GM19099 (cell line): ENCODE measurements around the gene WWOX.

Experiments
- POLR2A ChIP-seq: IDR thresholded peaks from 3 replicates; pipeline ENCODE4 v1.6.1; 2011; ENCODE audit warnings: low read depth; ENCODE audit not compliant: insufficient read length; ENCODE audit errors: extremely low read depth

Gene WWOX

DNA sequence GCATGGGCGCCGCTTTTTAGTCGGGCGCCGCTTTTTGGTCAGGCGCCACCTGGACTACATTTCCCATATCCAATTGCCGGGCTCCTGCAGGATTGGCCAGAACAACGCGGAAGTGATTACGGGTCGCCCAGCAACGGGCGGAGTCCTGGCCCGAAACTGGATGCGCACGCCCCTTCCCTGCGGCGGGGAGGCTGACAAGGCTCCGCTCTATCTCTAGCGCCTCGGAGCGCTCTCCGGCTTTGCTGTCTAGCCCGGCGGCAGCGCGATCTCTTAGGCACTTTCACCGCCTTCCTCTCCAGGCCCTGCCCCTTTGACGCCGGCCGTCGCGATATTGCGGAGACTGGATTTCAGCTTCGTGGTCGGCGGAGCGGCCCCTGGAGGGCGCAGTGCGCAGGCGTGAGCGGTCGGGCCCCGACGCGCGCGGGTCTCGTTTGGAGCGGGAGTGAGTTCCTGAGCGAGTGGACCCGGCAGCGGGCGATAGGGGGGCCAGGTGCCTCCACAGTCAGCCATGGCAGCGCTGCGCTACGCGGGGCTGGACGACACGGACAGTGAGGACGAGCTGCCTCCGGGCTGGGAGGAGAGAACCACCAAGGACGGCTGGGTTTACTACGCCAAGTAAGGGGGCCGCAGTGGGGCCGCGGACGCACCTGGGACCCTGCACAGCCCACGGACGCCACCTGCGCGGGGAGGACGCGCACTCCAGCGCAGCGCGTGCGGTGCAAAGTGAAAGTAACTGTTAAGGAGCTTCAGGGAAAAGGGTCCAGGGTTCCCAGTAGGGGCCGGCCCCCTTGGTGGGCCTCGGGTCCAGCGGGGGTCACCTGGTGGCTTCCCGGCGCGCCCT is at the start of gene WWOX:
Gene WWOX (plus strand): TSS at position 384 of the 841 bp plus-strand sequence.
- TF ChIP-seq POLR2A = peak; percentile 58

DNA sequence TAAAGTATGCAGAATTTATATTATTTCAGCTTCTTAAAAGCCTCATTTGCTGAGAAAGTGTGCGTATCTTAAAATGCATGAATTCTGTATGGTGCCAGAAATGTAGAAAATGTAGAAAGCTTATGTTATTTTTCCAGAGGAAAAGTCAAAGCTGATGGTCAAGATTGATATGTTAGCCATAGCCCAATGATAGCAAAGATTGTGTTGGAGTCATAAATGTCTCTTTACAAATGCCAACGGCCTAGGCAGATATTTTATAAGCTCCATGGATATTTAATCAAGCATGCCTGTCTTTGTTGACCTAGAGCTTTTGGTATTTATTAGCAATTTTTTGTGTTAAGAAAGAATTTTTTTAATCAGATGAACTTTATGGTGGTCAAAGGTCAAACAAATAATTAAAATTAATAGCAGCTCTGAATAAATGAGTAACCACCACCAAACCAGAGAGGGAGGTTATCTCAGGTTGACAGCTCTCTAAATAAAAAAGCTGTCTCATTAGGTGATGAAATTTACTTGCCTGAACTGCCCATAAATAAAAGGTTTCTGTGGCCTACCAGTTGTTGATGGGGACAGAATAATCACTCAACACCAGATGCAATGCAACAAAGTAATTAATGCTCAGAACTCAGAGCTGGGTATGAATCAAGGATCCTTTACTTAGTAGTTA is 48.6 kb upstream of the WWOX start:
- TF ChIP-seq POLR2A = no peak

DNA sequence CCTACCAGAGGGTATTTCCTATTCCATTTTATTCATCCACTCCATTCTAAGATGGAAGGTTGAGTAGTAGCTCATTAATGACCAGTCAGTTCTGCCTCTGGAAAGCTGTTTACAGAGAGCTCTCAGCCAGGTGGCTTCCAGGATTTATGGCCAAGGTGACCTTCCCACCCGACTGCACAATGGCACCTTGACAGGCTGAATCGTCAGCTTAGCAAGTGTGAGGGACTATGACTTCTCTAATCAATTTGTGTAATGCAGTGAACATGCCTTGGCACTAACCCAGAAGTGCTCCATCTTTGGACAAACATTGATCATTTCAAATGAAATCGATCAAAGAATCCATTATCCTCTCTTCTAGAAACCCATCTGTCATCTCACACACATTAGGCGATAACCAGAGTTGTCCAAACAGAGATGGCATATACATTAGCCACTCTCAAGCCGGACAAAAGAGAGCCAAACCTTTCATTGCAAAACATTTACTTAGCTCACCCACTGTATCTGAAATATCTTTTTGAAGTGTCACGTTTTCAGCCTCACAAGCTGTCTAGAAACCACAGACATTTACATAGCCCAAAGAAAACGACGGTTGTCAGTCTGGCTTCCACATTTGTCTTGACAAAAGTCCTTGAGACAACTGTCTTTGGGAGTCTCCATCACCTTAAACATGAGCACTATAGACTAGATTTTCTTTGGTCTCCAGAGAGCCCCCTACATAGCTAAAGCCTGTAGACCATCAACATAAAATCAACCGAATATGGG is 41.5 kb upstream of the WWOX start:
- no peak for TF ChIP-seq POLR2A

DNA sequence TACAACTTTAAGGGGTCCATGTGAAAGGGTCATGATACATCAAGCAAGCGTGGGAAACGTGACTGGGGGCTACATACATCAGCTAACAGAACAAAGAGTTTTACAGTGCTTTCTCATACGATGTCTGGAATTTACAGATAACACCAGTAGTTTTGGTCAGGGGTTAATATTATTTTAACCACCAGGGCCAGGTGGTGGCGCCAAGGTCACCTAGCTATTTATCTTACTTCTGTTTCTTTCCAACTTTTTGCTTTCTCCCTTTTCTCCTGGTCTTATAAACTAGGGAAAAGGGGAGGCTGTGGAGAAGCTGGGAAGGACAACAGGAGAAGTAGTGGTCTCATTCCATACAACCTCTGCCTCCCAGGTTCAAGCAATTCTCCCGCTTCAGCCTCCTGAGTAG is 39.2 kb upstream of the WWOX start:
- no peak for TF ChIP-seq POLR2A

DNA sequence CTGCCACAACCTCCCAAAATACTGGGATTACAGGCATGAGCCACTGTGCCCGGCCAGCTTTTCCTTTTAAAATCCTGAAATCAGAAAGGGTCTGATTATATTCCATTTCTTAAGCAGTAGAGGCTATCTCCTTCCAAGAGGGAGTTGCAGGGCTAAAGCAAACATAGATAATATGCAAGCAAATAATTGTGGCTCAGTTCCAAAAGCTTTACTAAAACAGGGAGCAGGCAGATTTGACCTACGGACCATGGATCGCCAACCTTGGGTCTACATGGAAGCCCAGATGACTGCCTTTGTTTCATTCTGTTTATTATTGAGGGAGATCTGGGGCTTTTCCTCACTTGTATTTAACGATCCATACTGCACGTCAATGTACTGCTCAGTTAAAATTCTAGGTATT is 38.6 kb upstream of the WWOX start:
- no peak for TF ChIP-seq POLR2A

DNA sequence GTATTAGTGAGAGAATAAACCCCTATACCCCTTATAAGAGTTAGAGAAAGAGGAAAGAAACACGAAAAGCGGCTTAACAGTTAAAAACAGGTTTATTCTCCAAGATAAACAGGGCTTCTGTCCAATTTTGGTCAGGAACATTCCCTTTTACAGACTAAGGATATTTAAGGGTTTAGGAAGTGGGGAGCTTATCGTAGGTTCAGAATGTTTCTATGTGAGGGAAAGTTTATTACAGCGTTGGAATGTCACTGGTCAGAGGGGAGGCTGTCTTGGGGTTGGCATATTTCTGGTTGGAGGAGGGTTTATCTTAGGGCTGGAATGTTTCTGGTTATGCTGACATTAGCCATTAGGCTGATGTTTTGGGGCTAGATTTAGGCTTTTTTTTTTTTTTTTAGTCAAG is 34.1 kb upstream of the WWOX start:
- TF ChIP-seq POLR2A = no peak

DNA sequence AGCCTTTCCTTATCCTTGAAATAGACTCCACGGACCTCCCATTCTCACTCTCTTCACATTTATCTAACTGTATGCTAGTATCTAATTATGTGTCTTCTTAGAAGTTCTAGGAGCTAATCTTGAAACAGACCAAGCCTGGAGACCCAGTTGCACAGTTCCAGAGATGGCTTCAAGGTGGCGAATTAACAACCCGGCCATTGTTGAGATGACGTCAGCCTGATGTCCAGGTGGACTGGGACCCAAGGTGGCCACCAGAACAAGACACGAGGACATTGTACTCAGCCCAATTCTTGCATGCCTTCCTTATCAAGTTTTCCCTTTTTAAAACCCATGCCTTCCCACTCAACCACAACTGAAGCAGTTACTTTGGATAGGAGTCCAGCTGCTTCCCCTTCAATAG is 29.5 kb upstream of the WWOX start:
- no peak for TF ChIP-seq POLR2A

DNA sequence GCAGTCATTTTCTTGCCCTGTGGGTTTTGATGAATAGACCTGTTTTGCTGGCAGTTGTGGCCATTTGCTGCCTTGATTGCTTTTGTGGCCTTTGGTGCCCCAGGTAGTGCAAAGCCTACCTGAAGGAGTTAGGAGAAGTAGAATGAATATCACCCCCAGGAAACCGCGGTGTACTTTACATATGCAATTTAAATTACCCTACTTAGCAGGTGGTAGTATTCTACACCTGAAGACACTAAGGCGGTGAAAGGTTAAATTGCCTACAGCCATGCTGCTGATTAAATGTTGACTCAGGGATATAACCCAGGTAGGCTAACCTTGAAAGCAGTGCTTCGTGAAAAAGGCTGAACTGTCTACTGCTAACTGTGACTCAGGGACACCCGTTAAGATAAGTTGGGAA is 27.2 kb upstream of the WWOX start:
- no peak for TF ChIP-seq POLR2A

DNA sequence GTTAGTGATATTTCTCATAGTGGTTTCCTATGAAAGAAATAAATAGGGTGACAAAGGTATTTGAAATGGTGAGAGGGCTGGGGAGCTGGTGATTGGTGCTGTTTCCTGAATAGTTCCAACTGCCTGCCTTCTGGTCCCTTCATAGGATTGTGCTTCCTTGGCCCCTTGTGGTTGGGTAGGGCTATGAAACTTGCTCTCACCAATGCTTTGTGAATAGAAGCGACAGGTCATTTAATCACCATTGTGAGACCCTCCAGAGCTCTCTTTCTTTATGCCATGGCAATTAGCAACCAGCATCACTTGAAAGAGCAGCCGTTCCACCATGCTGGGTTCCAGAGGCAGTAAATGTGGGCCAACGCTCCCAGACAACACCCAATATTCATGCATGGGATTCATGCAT is 23.7 kb upstream of the WWOX start:
- no peak for TF ChIP-seq POLR2A

DNA sequence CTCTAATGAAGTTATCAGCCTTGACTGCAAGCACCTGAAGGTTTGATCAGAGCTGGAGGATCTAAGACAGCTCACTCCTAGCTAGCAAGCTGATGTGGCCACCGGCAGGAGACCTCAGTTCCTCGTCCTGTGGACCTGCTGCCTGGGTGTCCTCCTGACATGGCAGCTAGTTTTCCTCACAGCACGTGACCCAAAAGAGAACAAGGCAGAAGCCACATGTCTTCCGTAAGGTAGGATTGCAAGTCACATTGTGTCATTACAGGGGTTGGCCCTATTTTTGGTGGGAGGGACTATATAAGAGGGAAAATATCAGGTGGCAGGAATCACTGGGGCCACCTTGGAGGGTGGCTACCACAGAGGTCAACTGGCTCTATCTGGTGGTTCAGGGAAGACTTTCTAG is 18.1 kb upstream of the WWOX start:
- TF ChIP-seq POLR2A = no peak

DNA sequence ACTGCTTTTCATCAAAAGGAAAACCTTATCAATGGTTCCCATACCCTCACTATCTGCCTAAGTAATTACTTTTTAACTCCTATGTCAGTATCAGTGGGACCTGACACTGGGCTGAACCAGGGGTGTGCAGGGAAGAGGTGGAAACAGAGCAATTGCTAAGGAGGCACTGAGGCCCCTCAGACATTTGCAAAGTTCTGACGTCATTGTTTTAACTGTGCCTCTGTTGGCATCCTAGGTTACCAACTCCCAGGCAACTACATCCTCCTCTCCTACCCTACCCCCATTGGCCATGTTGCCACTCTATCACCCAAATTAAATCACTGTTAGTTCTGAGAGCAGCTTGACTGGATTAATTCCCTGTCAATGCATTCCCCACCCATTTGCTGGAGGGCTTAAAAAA is 8.0 kb upstream of the WWOX start:
- TF ChIP-seq POLR2A = no peak

DNA sequence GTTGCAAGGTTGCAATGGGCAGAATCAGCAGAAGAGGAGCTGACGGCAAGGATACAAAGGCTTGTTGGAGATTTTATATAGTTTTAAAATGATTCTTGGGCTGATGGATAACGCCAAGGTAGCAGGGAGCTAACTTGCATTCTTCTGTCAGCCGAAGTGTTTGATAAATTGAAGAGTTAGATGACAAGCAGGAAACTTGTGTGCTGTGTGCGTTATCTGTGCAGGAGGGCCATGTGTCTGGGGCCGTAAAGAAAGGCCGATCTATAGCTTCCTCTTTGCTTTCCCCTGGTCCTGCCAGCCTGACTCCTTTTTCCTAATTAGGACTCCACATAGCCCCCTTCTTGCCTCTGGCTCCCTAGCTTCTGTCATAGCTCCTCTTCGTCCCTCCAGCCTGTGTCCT is 6.7 kb upstream of the WWOX start:
- TF ChIP-seq POLR2A = no peak

DNA sequence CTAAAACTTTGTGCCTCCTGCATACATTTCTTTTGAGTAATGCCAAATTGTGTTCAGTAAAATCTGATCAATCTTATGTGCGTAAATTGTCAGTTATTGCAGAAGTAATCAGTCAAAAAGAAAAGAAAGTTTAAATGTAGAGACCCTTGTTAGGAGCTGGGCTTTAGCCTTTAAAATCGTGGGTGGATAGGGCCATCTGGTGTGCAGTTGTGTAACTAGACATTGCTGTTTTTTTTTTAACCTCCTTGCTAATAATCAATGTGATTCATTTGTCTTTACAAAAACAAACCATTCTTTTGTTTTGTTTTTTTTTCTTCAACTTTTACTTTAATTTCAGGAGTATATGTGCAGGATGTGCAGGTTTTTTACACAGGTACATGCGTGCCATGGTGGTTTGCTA is 5.3 kb upstream of the WWOX start:
- TF ChIP-seq POLR2A = no peak

DNA sequence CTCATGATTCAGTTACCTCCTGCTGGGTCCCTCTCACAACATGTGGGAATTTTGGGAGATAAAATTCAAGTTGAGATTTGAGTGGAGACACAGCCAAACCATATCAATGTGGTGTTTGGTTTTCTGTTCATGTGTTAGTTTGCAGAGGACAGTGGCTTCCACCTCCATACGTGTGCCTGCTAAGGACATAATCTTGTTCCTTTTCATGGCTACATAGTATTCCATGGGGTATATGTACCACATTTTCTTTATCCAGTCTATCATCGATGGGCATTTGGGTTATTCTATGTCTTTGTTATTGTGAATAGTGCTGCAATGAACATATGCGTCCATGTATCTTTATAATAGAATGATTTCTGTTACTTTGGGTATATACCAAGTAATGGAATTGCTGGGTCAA is 4.5 kb upstream of the WWOX start:
- TF ChIP-seq POLR2A = no peak

DNA sequence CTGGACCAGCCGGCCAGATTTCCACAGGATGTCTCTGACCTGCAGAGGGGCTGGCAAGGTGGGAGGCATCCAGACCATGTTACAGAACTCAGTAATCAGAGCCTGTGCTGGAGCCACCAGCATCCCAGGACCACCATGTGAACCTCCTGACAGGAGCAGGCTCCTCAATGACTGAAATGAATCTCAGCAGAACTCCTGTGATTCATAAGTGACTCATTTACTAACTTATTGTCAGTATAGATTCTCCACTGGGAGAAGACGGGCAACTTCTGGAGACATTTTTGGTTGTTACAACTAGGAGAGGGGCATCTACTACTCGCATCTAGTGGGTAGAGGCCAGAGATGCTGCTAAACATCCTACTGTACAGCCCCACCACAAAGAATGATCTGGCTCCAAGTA is 3.1 kb upstream of the WWOX start:
- TF ChIP-seq POLR2A = no peak

DNA sequence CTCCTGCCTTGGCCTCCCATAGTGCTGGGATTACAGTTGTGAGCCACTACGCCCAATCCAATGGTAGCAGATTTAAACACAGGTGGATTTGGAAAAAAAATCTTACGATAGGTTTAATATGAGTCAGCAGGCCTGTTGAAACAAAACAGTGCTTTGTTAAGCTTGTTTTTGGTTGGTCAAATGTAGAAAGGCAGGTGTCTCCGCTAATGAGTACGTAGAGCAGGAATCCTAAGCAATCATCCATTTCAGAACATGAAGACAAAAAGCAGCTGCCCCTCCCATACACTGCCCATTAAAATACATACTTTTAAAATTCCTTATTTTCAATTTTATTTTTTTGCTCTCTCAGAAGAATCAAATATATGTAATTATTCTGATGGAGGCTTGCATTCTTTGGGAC is 1.9 kb upstream of the WWOX start:
- TF ChIP-seq POLR2A = no peak
